ENCODE data around the gene PBX1. TPM values are rescaled to one million over a fixed set of nuclear protein-coding genes. Genes with fewer than 3 reads are reported as not detected.
A peak's percentile ranks its signal among the peaks of the same experiment; 100 is the strongest.

The PBX1 gene
- total RNA-seq, 3 donors from 2014 or later: 64.5 to 126 (median 95.4) TPM

GRCh38 chr1:164759979-164760469, 201.0 kb downstream of the PBX1 start:
- Histone ChIP-seq H3K4me3 (no peak overlapping the region), H3K27ac (peak overlapping the region; percentile 52 to 53), H3K27me3 (no peaks in the 10 kb centered on the region), H3K9me3 (no peaks in the 10 kb centered on the region), H3K4me1 (no peaks in the 10 kb centered on the region), H3K36me3 (no peaks in the 10 kb centered on the region)
- intact Hi-C loops (cut with DNase I; ENCODE audit: low total_unique reads): no loop called here
- TF ChIP-seq POLR2A (IDR thresholded peaks at IDR 0.05) (no peak), POLR2AphosphoS5 (IDR thresholded peaks at IDR 0.05) (no peak), CTCF (IDR thresholded peaks at IDR 0.05) (no peak)
- DNase-seq (ENCODE audit: low spot score in 2 of 2): no peak

DNA sequence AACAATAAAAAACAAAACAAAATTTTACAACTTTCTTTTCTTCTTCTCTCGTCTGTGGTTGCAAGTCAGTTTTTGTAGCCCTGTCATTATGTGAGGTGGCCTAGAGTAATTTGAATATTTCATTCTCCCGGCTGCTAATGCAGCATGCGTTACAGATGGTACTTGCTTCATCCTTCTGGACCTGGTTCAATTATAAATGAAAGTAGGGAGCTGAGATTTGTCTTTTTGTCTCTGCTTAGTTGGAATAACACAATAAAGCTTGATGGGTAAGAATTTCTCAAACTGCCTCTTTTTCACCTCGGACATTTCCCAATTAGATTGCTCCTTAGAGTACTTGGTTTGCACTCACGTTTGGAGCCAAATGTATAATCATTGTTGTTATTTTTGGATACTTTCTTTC, 201.6 kb downstream of the PBX1 start:
- no peak for DNase-seq (ENCODE audit: low spot score in 2 of 2)
- TF ChIP-seq CTCF (IDR thresholded peaks at IDR 0.05) (no peak), POLR2AphosphoS5 (IDR thresholded peaks at IDR 0.05) (no peak), POLR2A (IDR thresholded peaks at IDR 0.05) (no peak)
- no peaks in the 10 kb centered on the region for H3K4me1 ChIP-seq
- H3K9me3 ChIP-seq: no peaks in the 10 kb centered on the region
- intact Hi-C loops (cut with DNase I; ENCODE audit: low total_unique reads): no loop called here
- no peaks in the 10 kb centered on the region for H3K36me3 ChIP-seq
- H3K4me3 ChIP-seq: no peak overlapping the region
- H3K27ac ChIP-seq: peak overlapping the region; percentile 52 to 53
- no peaks in the 10 kb centered on the region for H3K27me3 ChIP-seq

- H3K9me3 ChIP-seq: no peaks in the 10 kb centered on the region
- H3K27ac ChIP-seq: no peak overlapping the region
- intact Hi-C loops (cut with DNase I; ENCODE audit: low total_unique reads): no loop called here
These were observed 202.0 kb downstream of the PBX1 start for GRCh38 chr1:164761009-164761408.

GRCh38 chr1:164763098-164763497, 204.1 kb downstream of the PBX1 start:
- no peaks in the 10 kb centered on the region for H3K36me3 ChIP-seq
- H3K27ac ChIP-seq: no peak overlapping the region
- intact Hi-C loops (cut with DNase I; ENCODE audit: low total_unique reads): no loop called here
- no peak overlapping the region for H3K4me3 ChIP-seq
- no peaks in the 10 kb centered on the region for H3K27me3 ChIP-seq
- TF ChIP-seq POLR2A (IDR thresholded peaks at IDR 0.05) (no peak), CTCF (IDR thresholded peaks at IDR 0.05) (no peak), POLR2AphosphoS5 (IDR thresholded peaks at IDR 0.05) (no peak)
- no peaks in the 10 kb centered on the region for H3K4me1 ChIP-seq
- H3K9me3 ChIP-seq: no peaks in the 10 kb centered on the region
- no peak for DNase-seq (ENCODE audit: low spot score in 2 of 2)

More at GRCh38 chr1:164761009-164761408, 202.0 kb downstream of the PBX1 start:
- no peak overlapping the region for H3K4me3 ChIP-seq
- H3K36me3 ChIP-seq: no peaks in the 10 kb centered on the region
- no peak for DNase-seq (ENCODE audit: low spot score in 2 of 2)
- H3K27me3 ChIP-seq: no peaks in the 10 kb centered on the region
- no peak for TF ChIP-seq POLR2A (IDR thresholded peaks at IDR 0.05)
- TF ChIP-seq POLR2AphosphoS5 (IDR thresholded peaks at IDR 0.05): no peak
- no peak for TF ChIP-seq CTCF (IDR thresholded peaks at IDR 0.05)
- H3K4me1 ChIP-seq: no peaks in the 10 kb centered on the region

DNA sequence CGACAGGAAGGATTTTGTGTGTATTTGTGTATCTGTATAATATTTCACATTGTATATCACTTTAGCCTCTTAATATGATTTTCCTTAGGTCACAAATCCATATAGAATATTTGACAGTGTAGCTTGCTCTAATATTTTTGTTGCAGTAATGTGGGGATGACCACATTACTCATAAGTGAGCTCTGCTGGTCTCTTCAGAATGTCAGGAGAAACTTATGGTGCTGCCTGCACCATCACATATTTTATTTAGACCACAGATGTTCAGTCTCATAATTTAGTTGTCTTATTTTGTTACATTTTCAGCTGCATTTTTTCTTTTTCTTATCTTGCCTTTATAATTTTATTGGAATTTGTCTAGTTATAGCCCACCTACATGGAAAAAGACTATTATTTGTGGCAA, 205.3 kb downstream of the PBX1 start:
- intact Hi-C loops (cut with DNase I; ENCODE audit: low total_unique reads): no loop called here
- H3K9me3 ChIP-seq: no peaks in the 10 kb centered on the region
- no peaks in the 10 kb centered on the region for H3K27me3 ChIP-seq
- no peak overlapping the region for H3K27ac ChIP-seq
- TF ChIP-seq POLR2A (IDR thresholded peaks at IDR 0.05) (no peak), CTCF (IDR thresholded peaks at IDR 0.05) (no peak), POLR2AphosphoS5 (IDR thresholded peaks at IDR 0.05) (no peak)
- H3K36me3 ChIP-seq: no peaks in the 10 kb centered on the region
- H3K4me1 ChIP-seq: no peaks in the 10 kb centered on the region
- no peak for DNase-seq (ENCODE audit: low spot score in 2 of 2)
- no peak overlapping the region for H3K4me3 ChIP-seq

Measured in breast epithelium (tissue), 4 donors.